Measurements from ENCODE around the gene SLC35F5. TPM values are rescaled to one million over a fixed set of nuclear protein-coding genes. Genes with fewer than 3 reads are reported as not detected.
"Not testable (repeated sequence)": the region's sequence is repeated elsewhere in the genome, so short reads cannot be mapped to it uniquely, and the experiment has no call there.

SLC35F5 gene
- total and polyA plus RNA-seq, 12 donors: 22.5 to 466 (median 201) TPM

- Histone ChIP-seq H3K36me3 (replicated peaks in 1 of 2) (peaks cover 0 to 3% of the 10 kb centered on the region in 2 donors), H3K4me1 (replicated peaks in 1 of 2) (peaks cover 0 to 13% of the 10 kb centered on the region in 2 donors), H3K27me3 (no peaks in the 10 kb centered on the region), H3K27ac (no peak overlapping the region), H3K4me3 (no peak overlapping the region), H3K9me3 (replicated peaks in 1 of 3) (no peaks in the 10 kb centered on the region)
- no peak for DNase-seq
- WGBS, 4 donors: 91 to 94% (median 92%) methylated on average over 25 of the region's 25 CpGs
- intact Hi-C loops (cut with DNase I): no loop called here
- TF ChIP-seq CTCF (IDR thresholded peaks at IDR 0.05) (no peak), POLR2A (IDR thresholded peaks at IDR 0.05) (no peak)
Measured at GRCh38 chr2:113703386-113704299, 52.8 kb downstream of the SLC35F5 start.

GRCh38 chr2:113700186-113700841, 56.1 kb downstream of the SLC35F5 start:
- peak in 3 of 7 donors; percentile 22 to 32 (median 27) for DNase-seq
- WGBS, 4 donors: 53 to 72% (median 61%) methylated on average over 17 of the region's 17 CpGs
- H3K27me3 ChIP-seq: no peaks in the 10 kb centered on the region
- H3K4me3 ChIP-seq: no peak overlapping the region
- H3K4me1 ChIP-seq (replicated peaks in 1 of 2): no peaks in the 10 kb centered on the region
- H3K36me3 ChIP-seq (replicated peaks in 1 of 2): peaks cover 0 to 3% of the 10 kb centered on the region in 2 donors
- H3K9me3 ChIP-seq (replicated peaks in 1 of 3): no peaks in the 10 kb centered on the region
- no peak overlapping the region for H3K27ac ChIP-seq
- TF ChIP-seq CTCF (IDR thresholded peaks at IDR 0.05) (peak in 4 of 6 experiments; percentile 5 to 39 (median 19)), POLR2A (IDR thresholded peaks at IDR 0.05) (no peak)
- intact Hi-C loops (cut with DNase I): no loop called here

- TF ChIP-seq CTCF (IDR thresholded peaks at IDR 0.05) (no peak), POLR2A (IDR thresholded peaks at IDR 0.05) (no peak)
- Histone ChIP-seq H3K36me3 (replicated peaks in 1 of 2) (no peaks in the 10 kb centered on the region), H3K27me3 (no peaks in the 10 kb centered on the region), H3K27ac (no peak overlapping the region), H3K4me3 (no peak overlapping the region), H3K4me1 (replicated peaks in 1 of 2) (no peaks in the 10 kb centered on the region), H3K9me3 (replicated peaks in 1 of 3) (no peaks in the 10 kb centered on the region)
- WGBS, 4 donors: 91 to 96% (median 95%) methylated on average over 5 of the region's 5 CpGs
- DNase-seq: no peak
- intact Hi-C loops (cut with DNase I): no loop called here
Measured at GRCh38 chr2:113698892-113699447, 57.5 kb downstream of the SLC35F5 start.

- DNase-seq; H3K27me3 ChIP-seq; H3K27ac ChIP-seq; H3K4me3 ChIP-seq; H3K9me3 ChIP-seq (replicated peaks in 1 of 3); H3K4me1 ChIP-seq (replicated peaks in 1 of 2); H3K36me3 ChIP-seq (replicated peaks in 1 of 2); intact Hi-C loops (cut with DNase I): not testable (repeated sequence)
- WGBS, 4 donors: 87 to 95% (median 88%) methylated on average over 2 of the region's 2 CpGs
Measured at GRCh38 chr2:113698251-113698650, 58.2 kb downstream of the SLC35F5 start.
